GM21381 (cell line): ENCODE results near the gene CADM1.

Experiments
- ATAC-seq: cut with Tn5 transposase; IDR thresholded peaks from one replicate; pipeline ENCODE4 v1.9.1; 2021; ENCODE audit warnings: mild to moderate bottlenecking, moderate library complexity; ENCODE audit not compliant: unreplicated experiment

The CADM1 gene

DNA sequence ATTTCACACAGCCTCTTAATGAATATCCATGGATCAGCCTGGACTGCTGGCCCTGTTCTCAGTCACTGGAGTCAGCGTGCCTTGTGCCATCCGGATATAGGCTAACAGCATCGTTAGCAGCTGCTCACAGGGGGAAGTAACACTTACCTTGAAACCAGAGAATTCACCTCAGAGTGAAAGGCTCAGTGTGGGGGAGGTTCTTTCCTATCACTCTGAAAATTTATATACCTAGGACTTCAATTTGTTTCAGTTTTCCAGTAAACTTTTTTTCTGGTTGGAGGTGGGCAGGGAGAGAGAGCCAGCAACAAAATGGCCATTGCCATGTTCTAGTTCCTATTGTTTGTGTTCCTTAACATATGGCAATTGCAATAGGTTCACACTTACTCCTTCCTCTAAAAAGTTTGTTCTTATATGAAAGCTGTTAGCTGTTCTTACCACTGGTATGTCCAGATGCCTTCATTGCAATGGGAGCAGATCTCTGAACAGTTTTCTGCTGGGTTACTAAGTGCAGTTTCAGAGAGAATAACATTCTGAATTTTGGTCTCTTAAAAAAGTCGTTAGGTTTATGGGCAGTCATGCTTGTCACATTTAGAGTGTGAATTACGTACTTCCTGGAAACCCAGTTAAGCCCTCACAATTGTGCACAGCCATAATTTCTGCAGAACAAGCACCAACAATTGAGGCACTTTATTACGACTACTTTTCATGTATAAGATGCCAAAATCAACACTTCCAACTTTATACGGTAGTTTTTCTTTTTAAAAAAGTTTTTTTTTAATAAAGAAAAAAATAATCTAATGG, 247.6 kb downstream of the CADM1 start:
- peak; percentile 95 for ATAC-seq

GRCh38 chr11:115255006-115255762, 249.0 kb downstream of the CADM1 start:
- ATAC-seq: no peak

DNA sequence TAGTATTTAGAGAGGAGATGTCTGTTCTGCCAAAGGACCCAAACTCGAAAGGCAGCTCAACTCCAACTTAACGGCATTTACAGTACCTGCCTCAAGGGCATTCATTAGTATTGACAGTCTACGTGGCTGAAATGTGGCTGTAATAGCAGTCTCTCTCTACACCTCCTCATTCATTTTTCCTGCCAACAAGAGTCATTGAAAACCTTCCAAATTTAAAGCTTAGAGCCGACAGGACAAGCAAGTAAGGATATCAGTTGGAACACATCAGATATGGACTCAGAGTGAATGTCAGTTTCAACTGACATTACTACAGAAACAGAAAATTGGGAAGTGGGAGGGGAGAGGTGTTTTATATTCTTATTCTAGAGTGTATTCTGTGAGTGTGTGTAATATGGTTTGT, 253.1 kb downstream of the CADM1 start:
- no peak for ATAC-seq

DNA sequence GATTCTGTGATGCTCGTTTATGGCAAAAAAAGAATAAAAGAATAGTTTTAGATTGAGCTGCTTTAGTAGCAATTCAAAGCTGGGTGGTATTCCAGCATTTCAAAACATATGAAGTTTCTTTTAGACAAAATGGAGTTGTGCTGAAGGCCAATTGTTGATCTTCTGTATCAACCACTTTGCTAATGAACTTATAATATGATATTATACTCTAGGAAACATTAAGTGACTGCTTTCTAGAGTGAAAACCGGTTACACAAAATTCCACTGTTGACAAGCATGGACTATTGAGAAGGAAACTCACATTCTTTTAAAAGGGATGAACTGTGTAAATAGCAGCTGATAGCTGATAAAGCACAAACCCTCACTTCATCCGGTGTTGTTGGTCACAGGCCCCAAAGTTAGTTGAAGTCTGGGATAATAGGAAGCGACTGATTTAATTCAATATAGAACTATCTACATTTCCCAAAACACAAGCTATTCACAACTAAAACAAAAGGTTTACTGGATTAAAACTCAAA, 255.1 kb downstream of the CADM1 start:
- no peak for ATAC-seq

- ATAC-seq: no peak
Observed at GRCh38 chr11:115247953-115248352, 256.3 kb downstream of the CADM1 start.

DNA sequence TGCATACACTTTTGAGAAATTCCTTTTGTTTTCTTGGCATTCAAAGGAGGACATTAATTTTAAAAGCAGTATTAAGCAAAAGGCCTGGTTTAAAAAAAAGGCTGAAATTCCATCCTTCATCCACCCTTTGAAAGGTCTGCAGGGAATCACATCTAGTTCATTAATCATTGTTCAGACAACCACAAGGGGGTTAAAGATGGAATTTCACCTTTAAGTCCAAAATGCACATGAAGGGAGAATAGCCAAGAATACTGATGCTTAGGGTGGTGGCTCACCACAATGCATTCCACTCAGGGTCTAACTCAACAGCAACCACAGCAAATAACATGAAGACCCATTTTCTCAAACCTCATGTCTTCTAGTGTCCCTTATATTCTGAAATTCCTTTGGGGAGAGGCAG, 256.9 kb downstream of the CADM1 start:
- no peak for ATAC-seq

GRCh38 chr11:115244758-115245157, 259.5 kb downstream of the CADM1 start:
- ATAC-seq: no peak

- ATAC-seq: no peak
Observed at GRCh38 chr11:115244296-115244695, 259.9 kb downstream of the CADM1 start.

GRCh38 chr11:115242982-115243381, 261.2 kb downstream of the CADM1 start:
- ATAC-seq: no peak

GRCh38 chr11:115241899-115242298, 262.3 kb downstream of the CADM1 start:
- no peak for ATAC-seq

GRCh38 chr11:115238791-115239190, 265.4 kb downstream of the CADM1 start:
- no peak for ATAC-seq

- ATAC-seq: no peak
Observed at GRCh38 chr11:115238086-115238485, 266.1 kb downstream of the CADM1 start.

DNA sequence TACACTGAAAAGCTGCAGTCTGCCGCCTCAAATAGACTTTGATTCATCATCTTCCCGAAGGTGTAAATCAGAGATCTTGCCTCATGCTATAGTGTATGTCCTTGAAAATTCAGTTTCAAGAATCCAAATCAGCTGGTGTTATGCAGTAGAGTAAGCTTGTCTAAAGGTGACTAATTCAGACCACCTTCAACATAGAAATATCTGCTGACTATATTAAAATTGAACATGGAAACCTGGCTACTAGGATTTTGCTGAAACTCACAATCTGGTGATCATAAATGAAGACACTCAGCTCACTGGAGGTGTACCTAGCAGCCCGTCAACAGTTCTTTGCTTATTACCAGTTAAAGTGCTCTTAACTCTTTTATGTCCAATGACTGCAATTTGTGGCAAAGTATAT, 266.6 kb downstream of the CADM1 start:
- no peak for ATAC-seq

DNA sequence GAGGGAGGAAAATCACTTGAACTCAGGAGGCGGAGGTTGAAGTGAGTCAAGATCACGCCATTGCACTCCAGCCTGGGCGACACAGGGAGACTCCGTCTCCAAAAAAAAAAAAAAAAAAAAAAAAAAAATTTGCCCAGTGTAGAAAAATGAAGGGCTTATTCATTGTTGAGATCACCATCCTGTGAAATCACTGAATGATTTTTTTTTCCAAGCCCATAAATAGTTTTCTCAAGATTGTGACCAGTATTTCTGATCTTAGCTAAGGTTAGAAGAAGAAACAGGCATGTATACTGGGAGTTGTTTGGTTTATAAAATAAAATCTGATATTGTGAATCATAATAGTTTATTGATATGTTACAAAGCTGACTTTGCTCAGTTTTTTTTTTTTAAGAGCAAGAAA, 269.4 kb downstream of the CADM1 start:
- ATAC-seq: no peak

DNA sequence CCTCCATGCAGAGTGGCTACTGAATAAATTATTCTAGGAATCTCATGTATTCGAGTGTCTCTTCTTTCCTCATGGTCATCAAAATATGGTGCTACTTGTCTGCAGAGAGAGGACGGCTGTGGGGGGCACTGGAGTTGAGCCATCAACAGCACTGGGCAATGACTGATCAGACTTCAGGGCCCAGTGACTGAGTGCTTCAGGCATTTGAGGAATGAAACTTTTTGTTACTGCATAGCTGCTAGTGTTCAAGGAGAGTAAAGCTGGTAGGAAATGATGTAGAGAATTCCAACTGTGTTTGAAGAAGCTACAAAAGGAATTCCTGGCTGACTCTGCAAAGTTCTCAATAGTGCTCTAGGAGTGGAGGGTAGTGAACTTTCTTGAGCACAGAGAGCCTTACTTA, 277.7 kb downstream of the CADM1 start:
- no peak for ATAC-seq

DNA sequence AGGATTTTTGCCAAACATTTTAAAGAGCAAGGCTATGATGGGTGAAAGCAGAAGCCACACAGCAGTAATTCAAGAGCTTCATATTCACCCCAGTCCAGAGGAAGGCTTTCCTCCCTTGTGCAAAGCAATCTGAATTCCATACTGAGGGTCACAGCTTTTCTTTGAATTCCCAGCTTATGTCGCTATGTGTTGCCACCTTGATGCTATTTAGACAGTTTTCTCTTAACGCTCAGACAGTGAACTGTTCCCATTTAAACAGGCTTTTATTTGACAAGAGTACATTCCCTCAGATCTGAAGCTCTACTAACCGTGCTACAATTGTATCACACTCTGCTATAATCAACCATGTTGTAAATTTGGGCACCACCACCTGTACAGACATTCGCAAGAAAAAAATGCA, 279.7 kb downstream of the CADM1 start:
- no peak for ATAC-seq

DNA sequence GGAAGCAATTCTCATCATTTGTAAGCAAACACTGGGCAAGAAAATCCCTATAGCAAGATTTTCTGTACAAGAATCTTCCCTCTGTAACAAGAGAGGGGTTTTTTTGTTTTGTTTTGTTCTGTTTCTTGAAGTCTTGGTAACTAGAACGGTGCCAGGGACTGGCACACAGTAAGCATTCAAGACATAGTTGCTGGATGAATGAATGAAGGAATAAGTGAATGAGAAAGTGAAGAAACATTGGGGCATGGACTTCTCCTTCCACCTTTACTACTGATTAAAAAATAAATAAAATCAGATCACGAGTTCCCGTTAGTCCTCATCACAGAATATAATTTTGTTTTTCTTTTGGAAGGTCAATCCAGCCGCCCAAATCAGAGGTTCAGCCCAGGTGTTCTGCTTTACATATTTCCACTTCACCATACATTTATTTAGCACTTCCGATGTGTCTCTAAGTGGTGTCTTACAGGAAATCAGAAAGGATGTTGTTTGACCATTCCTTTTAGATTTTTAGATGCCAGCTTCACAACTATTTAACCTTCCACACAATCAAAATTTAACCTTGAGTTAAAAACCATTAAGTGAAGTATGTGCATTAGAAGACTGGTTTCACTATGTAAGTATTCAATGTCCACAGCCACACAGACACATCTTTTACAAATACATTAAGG, 281.2 kb downstream of the CADM1 start:
- ATAC-seq: peak; percentile 34

GRCh38 chr11:115222218-115222862, 281.9 kb downstream of the CADM1 start:
- ATAC-seq: peak; percentile 97

GRCh38 chr11:115221461-115222069, 282.6 kb downstream of the CADM1 start:
- ATAC-seq: peak; percentile 31

DNA sequence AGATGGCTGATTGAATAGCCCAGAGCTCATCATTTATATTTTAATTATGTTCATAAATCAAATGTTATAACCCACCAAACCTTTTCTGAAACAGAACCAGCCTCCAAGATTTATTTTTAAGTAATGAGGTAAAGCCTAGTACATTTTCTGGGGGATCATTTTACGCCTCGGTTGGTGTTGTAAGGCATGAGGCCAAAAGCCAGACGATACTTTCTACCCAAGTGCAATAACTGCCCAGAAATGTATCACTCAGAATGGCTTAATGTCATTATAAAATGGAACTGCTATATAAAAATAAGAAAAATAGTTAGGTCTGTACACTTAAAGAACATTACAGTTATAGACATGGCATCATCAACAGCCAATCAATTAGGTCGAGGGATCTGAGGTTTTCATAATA, 283.3 kb downstream of the CADM1 start:
- no peak for ATAC-seq

DNA sequence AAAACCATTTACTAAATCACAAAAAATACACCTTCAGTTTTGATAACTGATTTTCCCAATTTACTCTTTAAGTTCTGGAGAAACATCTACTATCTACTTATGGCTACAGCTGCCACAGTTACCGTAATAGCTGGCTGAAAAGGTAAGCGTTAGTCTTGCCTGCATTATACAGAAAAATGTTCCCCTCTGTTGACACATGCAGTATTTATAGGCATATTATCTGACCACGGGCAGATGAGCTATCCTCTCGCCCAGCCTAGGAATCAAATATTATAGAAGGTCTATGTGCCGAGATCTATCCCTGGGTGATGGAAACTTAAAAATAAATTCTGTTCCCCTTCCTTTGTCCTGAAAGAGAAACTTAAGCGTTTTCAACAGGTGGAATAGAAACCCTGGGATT, 283.8 kb downstream of the CADM1 start:
- no peak for ATAC-seq
